Measurements from ENCODE around the gene HACD2. TPM values are rescaled to one million over a fixed set of nuclear protein-coding genes. Genes with fewer than 3 reads are reported as not detected.
A peak's percentile ranks its signal among the peaks of the same experiment; 100 is the strongest.

Gene HACD2
- total RNA-seq, 1 donor from 2014 or later: 13.9 TPM

DNA sequence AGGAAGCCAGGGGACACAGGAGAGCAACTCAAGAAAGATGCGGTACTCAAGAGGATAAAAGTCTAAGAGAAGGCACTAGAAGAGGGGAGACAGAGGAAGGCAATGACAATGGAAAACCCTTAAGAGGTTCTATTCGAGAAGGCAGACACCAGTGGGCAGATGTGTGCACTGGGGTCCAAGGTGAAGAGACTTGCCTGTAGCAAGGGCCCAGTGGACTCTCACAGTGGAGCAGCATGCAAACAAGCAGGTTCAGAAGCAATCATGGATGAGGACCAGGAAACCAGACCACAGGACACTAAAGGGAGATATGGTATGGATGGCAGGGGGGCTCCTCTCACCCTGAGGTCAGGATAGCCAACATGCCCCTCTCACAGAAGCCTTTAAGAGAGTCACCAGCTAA, 138.6 kb downstream of the HACD2 start:
- Mint-ChIP-seq H3K4me3 (ENCODE audit: unreplicated experiment) (peak overlapping the region; percentile 24), H3K9me3 (ENCODE audit: unreplicated experiment) (no peaks in the 10 kb centered on the region), H3K36me3 (ENCODE audit: low read depth, unreplicated experiment) (peaks cover 4% of the 10 kb centered on the region), H3K4me1 (ENCODE audit: unreplicated experiment) (peaks cover 7% of the 10 kb centered on the region), H3K27ac (ENCODE audit: unreplicated experiment) (no peak overlapping the region), H3K27me3 (ENCODE audit: unreplicated experiment) (peaks cover 12% of the 10 kb centered on the region)
- no peak for TF ChIP-seq CTCF (IDR thresholded peaks at IDR 0.05; ENCODE audit: unreplicated experiment)
- DNase-seq (ENCODE audit: low spot score): no peak

- peaks cover 8% of the 10 kb centered on the region for H3K27me3 Mint-ChIP-seq (ENCODE audit: unreplicated experiment)
- H3K4me1 Mint-ChIP-seq (ENCODE audit: unreplicated experiment): peaks cover 9% of the 10 kb centered on the region
- no peak for DNase-seq (ENCODE audit: low spot score)
- peaks cover 4% of the 10 kb centered on the region for H3K36me3 Mint-ChIP-seq (ENCODE audit: low read depth, unreplicated experiment)
- TF ChIP-seq CTCF (IDR thresholded peaks at IDR 0.05; ENCODE audit: unreplicated experiment): no peak
- H3K27ac Mint-ChIP-seq (ENCODE audit: unreplicated experiment): no peak overlapping the region
- H3K4me3 Mint-ChIP-seq (ENCODE audit: unreplicated experiment): no peak overlapping the region
- no peaks in the 10 kb centered on the region for H3K9me3 Mint-ChIP-seq (ENCODE audit: unreplicated experiment)
Observed at GRCh38 chr3:123445702-123446101, 139.2 kb downstream of the HACD2 start.

- DNase-seq (ENCODE audit: low spot score): no peak
- Mint-ChIP-seq H3K27ac (ENCODE audit: unreplicated experiment) (no peak overlapping the region), H3K36me3 (ENCODE audit: low read depth, unreplicated experiment) (peaks cover 4% of the 10 kb centered on the region), H3K4me1 (ENCODE audit: unreplicated experiment) (peaks cover 18% of the 10 kb centered on the region), H3K27me3 (ENCODE audit: unreplicated experiment) (peaks cover 8% of the 10 kb centered on the region), H3K9me3 (ENCODE audit: unreplicated experiment) (no peaks in the 10 kb centered on the region), H3K4me3 (ENCODE audit: unreplicated experiment) (no peak overlapping the region)
- TF ChIP-seq CTCF (IDR thresholded peaks at IDR 0.05; ENCODE audit: unreplicated experiment): no peak
Observed at GRCh38 chr3:123444744-123445143, 140.1 kb downstream of the HACD2 start.

DNA sequence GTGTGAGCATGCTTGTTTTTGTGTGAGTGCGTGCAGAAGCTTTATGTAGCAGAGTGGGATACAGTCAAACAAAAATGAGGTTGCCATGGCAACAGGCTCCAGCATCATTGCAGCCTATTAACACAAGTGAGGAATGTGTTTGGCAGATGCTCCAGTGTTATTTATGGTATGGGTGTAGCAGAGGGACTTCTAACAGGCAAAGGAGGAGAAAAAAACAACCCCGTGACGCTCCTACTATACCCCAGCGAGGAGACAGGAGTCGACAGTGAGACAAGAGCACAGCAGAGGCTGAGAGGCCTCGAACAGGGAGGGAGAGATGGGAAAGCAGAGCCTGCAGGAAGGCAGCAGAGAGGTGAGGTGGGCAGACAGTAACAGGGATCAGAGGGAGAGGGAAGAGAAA, 140.8 kb downstream of the HACD2 start:
- peaks cover 4% of the 10 kb centered on the region for H3K36me3 Mint-ChIP-seq (ENCODE audit: low read depth, unreplicated experiment)
- H3K4me3 Mint-ChIP-seq (ENCODE audit: unreplicated experiment): no peak overlapping the region
- peaks cover 11% of the 10 kb centered on the region for H3K27me3 Mint-ChIP-seq (ENCODE audit: unreplicated experiment)
- TF ChIP-seq CTCF (IDR thresholded peaks at IDR 0.05; ENCODE audit: unreplicated experiment): no peak
- no peak overlapping the region for H3K27ac Mint-ChIP-seq (ENCODE audit: unreplicated experiment)
- H3K4me1 Mint-ChIP-seq (ENCODE audit: unreplicated experiment): peaks cover 20% of the 10 kb centered on the region
- no peak for DNase-seq (ENCODE audit: low spot score)
- H3K9me3 Mint-ChIP-seq (ENCODE audit: unreplicated experiment): no peaks in the 10 kb centered on the region

- Mint-ChIP-seq H3K36me3 (ENCODE audit: low read depth, unreplicated experiment) (peaks cover 4% of the 10 kb centered on the region), H3K27ac (ENCODE audit: unreplicated experiment) (no peak overlapping the region), H3K4me1 (ENCODE audit: unreplicated experiment) (peaks cover 20% of the 10 kb centered on the region), H3K4me3 (ENCODE audit: unreplicated experiment) (no peak overlapping the region), H3K9me3 (ENCODE audit: unreplicated experiment) (no peaks in the 10 kb centered on the region), H3K27me3 (ENCODE audit: unreplicated experiment) (peaks cover 13% of the 10 kb centered on the region)
- no peak for DNase-seq (ENCODE audit: low spot score)
- TF ChIP-seq CTCF (IDR thresholded peaks at IDR 0.05; ENCODE audit: unreplicated experiment): no peak
Observed at GRCh38 chr3:123442908-123443307, 141.9 kb downstream of the HACD2 start.

Measured in endothelial cell (in vitro differentiated cells).